Measurements from ENCODE around the gene STAC3. TPM values are rescaled to one million over a fixed set of nuclear protein-coding genes. Genes with fewer than 3 reads are reported as not detected.

Gene STAC3
- total and polyA plus RNA-seq, 9 of the 15 experiments (the other 6 are each of a cell fraction or from before 2014, with no cell fraction given): 0.45 to 6.4 (median 3.3) TPM

- TF ChIP-seq AFF4 (CRISPR knock-in tag; IDR thresholded peaks at IDR 0.05) (no peak), ZBTB11 (CRISPR knock-in tag; IDR thresholded peaks at IDR 0.05) (peak in 1 of 3 experiments; percentile 33; a peak in 1 of 6 replicates), EWSR1 (IDR thresholded peaks at IDR 0.05; ENCODE audit: borderline replicate concordance, low read depth, partially characterized antibody) (no peak), ZFX (CRISPR knock-in tag; IDR thresholded peaks at IDR 0.05) (0 out of 2 replicates have a peak, but pooled peaks have one; percentile 24), RFX1 (IDR thresholded peaks at IDR 0.05) (peak; percentile 87), HDGF (IDR thresholded peaks at IDR 0.05) (no peak), CTBP1 (IDR thresholded peaks at IDR 0.05; ENCODE audit: borderline replicate concordance) (peak; percentile 67), ZBTB2 (IDR thresholded peaks at IDR 0.05) (no peak), CTCF (IDR thresholded peaks at IDR 0.05 in 2 of 3, conservative IDR thresholded peaks at IDR 0.05 in 1 of 3; ENCODE audit: insufficient read depth in 2 of 3, low read depth in 1 of 3, low read length in 3 of 3) (peak; percentile 62 to 83 (median 63))
Observed at GRCh38 chr12:57242691-57243454, 8.1 kb downstream of the STAC3 start (continued).
